ENCODE results near the gene MAG. TPM values are rescaled to one million over a fixed set of nuclear protein-coding genes. Genes with fewer than 3 reads are reported as not detected.
A peak's percentile ranks its signal among the peaks of the same experiment; 100 is the strongest.

MAG gene
- total and polyA plus RNA-seq, 4 donors: 0.42 TPM; not detected in 3

DNA sequence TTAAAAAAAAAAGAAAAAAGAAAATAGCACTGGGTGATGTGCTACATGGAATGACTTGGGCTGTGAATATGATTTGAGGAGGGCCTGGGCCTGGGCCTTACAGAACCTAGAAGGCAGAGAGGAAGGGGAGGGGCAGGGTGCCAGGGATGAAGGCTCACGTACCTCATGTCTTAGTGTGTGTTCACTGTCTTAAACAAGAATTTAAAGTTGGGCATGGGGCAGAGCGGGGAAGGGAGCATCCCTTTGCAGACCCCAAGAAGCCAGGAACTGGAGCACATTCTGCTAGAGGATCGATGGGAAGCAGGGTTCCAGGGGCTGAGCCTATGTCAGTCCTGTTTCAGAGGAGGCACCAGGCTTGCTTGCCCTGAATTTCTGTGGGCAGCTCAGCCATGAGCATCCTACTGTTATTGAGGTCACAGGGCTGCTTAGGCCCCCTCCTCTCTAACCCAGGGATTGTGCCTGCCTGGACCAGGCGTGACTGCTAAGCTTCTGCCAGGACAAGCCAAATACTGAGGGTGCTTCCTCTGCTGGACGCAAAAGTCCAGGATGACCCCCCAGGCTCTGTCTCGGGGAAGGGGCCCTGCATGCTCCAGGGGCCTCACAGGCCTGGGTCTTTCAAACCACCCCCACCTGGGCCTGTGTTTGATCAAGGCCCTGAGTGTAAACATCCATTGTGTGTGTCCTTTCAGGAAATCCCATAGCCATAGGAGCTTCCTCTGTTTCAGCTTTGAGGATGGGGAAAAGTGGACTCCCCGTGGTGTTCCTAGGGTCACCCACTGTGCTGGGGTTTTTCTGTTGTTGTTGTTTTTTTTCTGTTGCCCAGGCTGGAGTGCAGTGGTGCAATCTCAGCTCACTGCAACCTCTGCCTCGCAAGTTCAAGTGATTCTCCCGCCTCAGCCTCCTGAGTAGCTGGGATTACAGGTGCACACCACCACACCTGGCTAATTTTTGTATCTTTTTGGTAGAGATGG, 38.4 kb upstream of the MAG start:
- H3K36me3 ChIP-seq (ENCODE audit: control insufficient read depth in 1 of 2, insufficient read depth in 2 of 2, low read length in 1 of 2): no peaks in the 10 kb centered on the region
- H3K4me1 ChIP-seq (ENCODE audit: control insufficient read depth in 1 of 2, insufficient read depth in 2 of 2, low read length in 2 of 2): no peaks in the 10 kb centered on the region
- intact Hi-C loops (cut with DNase I): no loop called here
- DNase-seq (peak in 1 of 2 donors; percentile 40), ATAC-seq (ENCODE audit: low FRiP score) (no peak)
- no peaks in the 10 kb centered on the region for H3K9me3 ChIP-seq (ENCODE audit: control insufficient read depth, low read length)
- H3K27me3 ChIP-seq (ENCODE audit: control insufficient read depth in 1 of 2, insufficient read depth in 2 of 2, low read length in 1 of 2): peaks cover 0 to 2% of the 10 kb centered on the region in 2 donors
- WGBS, 2 donors: 86 to 89% methylated on average over 9 of the region's 9 CpGs
- no peak overlapping the region for H3K27ac ChIP-seq (ENCODE audit: low read depth in 1 of 2, low read length in 2 of 2)
- H3K4me3 ChIP-seq (ENCODE audit: low read length in 2 of 2): no peak overlapping the region

- intact Hi-C loops (cut with DNase I): no loop called here
- DNase-seq: peak in 1 of 2 donors; percentile 24
- Histone ChIP-seq H3K27me3 (ENCODE audit: control insufficient read depth in 1 of 2, insufficient read depth in 2 of 2, low read length in 1 of 2) (no peaks in the 10 kb centered on the region), H3K4me3 (ENCODE audit: low read length in 2 of 2) (no peak overlapping the region), H3K4me1 (ENCODE audit: control insufficient read depth in 1 of 2, insufficient read depth in 2 of 2, low read length in 2 of 2) (no peaks in the 10 kb centered on the region), H3K9me3 (ENCODE audit: control insufficient read depth, low read length) (no peaks in the 10 kb centered on the region), H3K27ac (ENCODE audit: low read depth in 1 of 2, low read length in 2 of 2) (no peak overlapping the region), H3K36me3 (ENCODE audit: control insufficient read depth in 1 of 2, insufficient read depth in 2 of 2, low read length in 1 of 2) (no peaks in the 10 kb centered on the region)
- WGBS, 2 donors: 94% methylated on average over 17 of the region's 17 CpGs
- peak; percentile 50 for ATAC-seq (ENCODE audit: low FRiP score)
Measured at GRCh38 chr19:35254341-35255297, 37.3 kb upstream of the MAG start.

DNA sequence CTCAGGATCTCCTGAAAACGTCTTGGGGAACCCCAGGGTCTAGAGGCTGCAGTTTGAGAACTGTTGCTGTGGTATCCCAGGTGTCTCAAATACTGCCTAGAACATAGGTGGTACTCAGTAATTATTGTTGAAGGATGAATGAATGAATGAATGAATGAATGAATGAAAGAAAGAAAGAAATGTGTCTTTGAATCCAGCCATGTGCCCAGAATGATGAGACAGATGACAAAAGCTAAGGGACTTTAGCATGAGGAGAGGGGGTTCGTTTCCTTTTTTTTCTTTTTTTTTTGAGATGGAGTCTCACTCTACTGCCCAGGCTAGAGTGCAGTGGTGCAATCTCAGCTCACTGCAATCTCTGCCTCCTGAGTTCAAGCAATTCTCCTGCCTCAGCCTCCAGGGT, 35.4 kb upstream of the MAG start:
- H3K27ac ChIP-seq (ENCODE audit: low read depth in 1 of 2, low read length in 2 of 2): no peak overlapping the region
- no peak for ATAC-seq (ENCODE audit: low FRiP score)
- WGBS, 2 donors: 61 to 62% methylated on average over 2 of the region's 2 CpGs
- intact Hi-C loops (cut with DNase I): no loop called here
- no peaks in the 10 kb centered on the region for H3K27me3 ChIP-seq (ENCODE audit: control insufficient read depth in 1 of 2, insufficient read depth in 2 of 2, low read length in 1 of 2)
- no peak for DNase-seq
- no peaks in the 10 kb centered on the region for H3K9me3 ChIP-seq (ENCODE audit: control insufficient read depth, low read length)
- H3K4me3 ChIP-seq (ENCODE audit: low read length in 2 of 2): no peak overlapping the region
- H3K36me3 ChIP-seq (ENCODE audit: control insufficient read depth in 1 of 2, insufficient read depth in 2 of 2, low read length in 1 of 2): no peaks in the 10 kb centered on the region
- H3K4me1 ChIP-seq (ENCODE audit: control insufficient read depth in 1 of 2, insufficient read depth in 2 of 2, low read length in 2 of 2): no peaks in the 10 kb centered on the region

- H3K27me3 ChIP-seq (ENCODE audit: control insufficient read depth in 1 of 2, insufficient read depth in 2 of 2, low read length in 1 of 2): no peaks in the 10 kb centered on the region
- intact Hi-C loops (cut with DNase I): no loop called here
- ATAC-seq (ENCODE audit: low FRiP score): no peak
Measured at GRCh38 chr19:35257113-35257461, 34.9 kb upstream of the MAG start.

GRCh38 chr19:35260694-35261304, 31.2 kb upstream of the MAG start:
- intact Hi-C loops (cut with DNase I): loop anchor here (10.0 kb wide), 2 partner anchors 116 to 1886 kb away; partner anchors contain the start of genes CEBPG (in 1 of the 2) and FXYD7 (in 1 of the 2)
- H3K9me3 ChIP-seq (ENCODE audit: control insufficient read depth, low read length): no peaks in the 10 kb centered on the region
- no peaks in the 10 kb centered on the region for H3K36me3 ChIP-seq (ENCODE audit: control insufficient read depth in 1 of 2, insufficient read depth in 2 of 2, low read length in 1 of 2)
- WGBS, 2 donors: 78% methylated on average over 10 of the region's 10 CpGs
- no peak overlapping the region for H3K27ac ChIP-seq (ENCODE audit: low read depth in 1 of 2, low read length in 2 of 2)
- no peaks in the 10 kb centered on the region for H3K27me3 ChIP-seq (ENCODE audit: control insufficient read depth in 1 of 2, insufficient read depth in 2 of 2, low read length in 1 of 2)
- no peak overlapping the region for H3K4me3 ChIP-seq (ENCODE audit: low read length in 2 of 2)
- ATAC-seq (ENCODE audit: low FRiP score): no peak
- peak; percentile 40 to 41 for DNase-seq
- no peaks in the 10 kb centered on the region for H3K4me1 ChIP-seq (ENCODE audit: control insufficient read depth in 1 of 2, insufficient read depth in 2 of 2, low read length in 2 of 2)

More at GRCh38 chr19:35257113-35257461, 34.9 kb upstream of the MAG start:
- Histone ChIP-seq H3K27ac (ENCODE audit: low read depth in 1 of 2, low read length in 2 of 2) (no peak overlapping the region), H3K36me3 (ENCODE audit: control insufficient read depth in 1 of 2, insufficient read depth in 2 of 2, low read length in 1 of 2) (no peaks in the 10 kb centered on the region), H3K4me1 (ENCODE audit: control insufficient read depth in 1 of 2, insufficient read depth in 2 of 2, low read length in 2 of 2) (no peaks in the 10 kb centered on the region), H3K9me3 (ENCODE audit: control insufficient read depth, low read length) (no peaks in the 10 kb centered on the region), H3K4me3 (ENCODE audit: low read length in 2 of 2) (no peak overlapping the region)
- 46 to 60% methylated on average over 9 of the region's 9 CpGs for WGBS, 2 donors
- DNase-seq: peak in 1 of 2 donors; percentile 57

- no peak overlapping the region for H3K4me3 ChIP-seq (ENCODE audit: low read length in 2 of 2)
- no peaks in the 10 kb centered on the region for H3K36me3 ChIP-seq (ENCODE audit: control insufficient read depth in 1 of 2, insufficient read depth in 2 of 2, low read length in 1 of 2)
- intact Hi-C loops (cut with DNase I): loop anchor here (10.0 kb wide), 2 partner anchors 117 to 1887 kb away; partner anchors contain the start of genes CEBPG (in 1 of the 2) and FXYD7 (in 1 of the 2)
- H3K9me3 ChIP-seq (ENCODE audit: control insufficient read depth, low read length): no peaks in the 10 kb centered on the region
- H3K27me3 ChIP-seq (ENCODE audit: control insufficient read depth in 1 of 2, insufficient read depth in 2 of 2, low read length in 1 of 2): no peaks in the 10 kb centered on the region
- no peak overlapping the region for H3K27ac ChIP-seq (ENCODE audit: low read depth in 1 of 2, low read length in 2 of 2)
- ATAC-seq (ENCODE audit: low FRiP score) (no peak), DNase-seq (peak; percentile 29 to 47)
- WGBS, 2 donors: 73 to 74% methylated on average over 12 of the region's 12 CpGs
- H3K4me1 ChIP-seq (ENCODE audit: control insufficient read depth in 1 of 2, insufficient read depth in 2 of 2, low read length in 2 of 2): no peaks in the 10 kb centered on the region
Measured at GRCh38 chr19:35261356-35262100, 30.4 kb upstream of the MAG start.

- Histone ChIP-seq H3K4me3 (ENCODE audit: low read length in 2 of 2) (no peak overlapping the region), H3K27me3 (ENCODE audit: control insufficient read depth in 1 of 2, insufficient read depth in 2 of 2, low read length in 1 of 2) (no peaks in the 10 kb centered on the region), H3K4me1 (ENCODE audit: control insufficient read depth in 1 of 2, insufficient read depth in 2 of 2, low read length in 2 of 2) (no peaks in the 10 kb centered on the region), H3K9me3 (ENCODE audit: control insufficient read depth, low read length) (no peaks in the 10 kb centered on the region), H3K36me3 (ENCODE audit: control insufficient read depth in 1 of 2, insufficient read depth in 2 of 2, low read length in 1 of 2) (no peaks in the 10 kb centered on the region), H3K27ac (ENCODE audit: low read depth in 1 of 2, low read length in 2 of 2) (no peak overlapping the region)
- DNase-seq: peak; percentile 39 to 53
- no peak for ATAC-seq (ENCODE audit: low FRiP score)
- 59 to 60% methylated on average over 17 of the region's 17 CpGs for WGBS, 2 donors
- intact Hi-C loops (cut with DNase I): loop anchor here (10.0 kb wide), 2 partner anchors 117 to 1887 kb away; partner anchors contain the start of genes CEBPG (in 1 of the 2) and FXYD7 (in 1 of the 2)
Measured at GRCh38 chr19:35262101-35262761, 29.7 kb upstream of the MAG start.

Measured in aorta (tissue), 5 donors.